Measurements from ENCODE around the gene CALN1. TPM values are rescaled to one million over a fixed set of nuclear protein-coding genes. Genes with fewer than 3 reads are reported as not detected.

CALN1 gene
- total and polyA plus RNA-seq, 2 experiments from 2014 or later: 7.6 to 14.5 TPM

- ATAC-seq (no peak), DNase-seq (ENCODE audit: low spot score) (no peak)
- Histone ChIP-seq H3K4me3 (no peak overlapping the region), H3F3A (replicated peaks; ENCODE audit: low read depth) (no peaks in the 10 kb centered on the region), H3K4me1 (ENCODE audit: insufficient read depth) (no peaks in the 10 kb centered on the region), H3K27ac (ENCODE audit: low read depth) (no peak overlapping the region), H4K20me1 (replicated peaks; ENCODE audit: insufficient read depth) (no peaks in the 10 kb centered on the region), H3K36me3 (ENCODE audit: insufficient read depth) (no peaks in the 10 kb centered on the region), H3K9me2 (ENCODE audit: insufficient read depth) (no peaks in the 10 kb centered on the region), H3K4me2 (no peak overlapping the region), H3K27me3 (ENCODE audit: insufficient read depth) (no peaks in the 10 kb centered on the region), H3K79me2 (replicated peaks; ENCODE audit: insufficient read depth) (no peaks in the 10 kb centered on the region), H2AFZ (no peak overlapping the region)
- H3K27me3 Mint-ChIP-seq (ENCODE audit: insufficient read depth, low read depth, poor library complexity): no peaks in the 10 kb centered on the region
- TF ChIP-seq REST (IDR thresholded peaks at IDR 0.05; ENCODE audit: unreplicated experiment) (no peak), ZNF114 (CRISPR knock-in tag; IDR thresholded peaks at IDR 0.05) (no peak), ETS1 (IDR thresholded peaks at IDR 0.05) (no peak), ZNF331 (CRISPR knock-in tag; IDR thresholded peaks at IDR 0.05; ENCODE audit: low read depth) (no peak), STAT1 (IDR thresholded peaks at IDR 0.05; ENCODE audit: unreplicated experiment) (no peak), POLR2AphosphoS5 (IDR thresholded peaks at IDR 0.05; ENCODE audit: low read depth) (no peak), CTCF (conservative IDR thresholded peaks at IDR 0.05; ENCODE audit: low read depth in 2 of 2) (no peak), ZNF462 (CRISPR knock-in tag; IDR thresholded peaks at IDR 0.05) (no peak), EZH2phosphoT487 (IDR thresholded peaks at IDR 0.05; ENCODE audit: unreplicated experiment) (no peak), NANOG (IDR thresholded peaks at IDR 0.05; ENCODE audit: borderline replicate concordance) (no peak), JUNB (IDR thresholded peaks at IDR 0.05; ENCODE audit: unreplicated experiment) (no peak), EZH2 (IDR thresholded peaks at IDR 0.05; ENCODE audit: low read depth, unreplicated experiment) (no peak), CREB1 (CRISPR knock-in tag; IDR thresholded peaks at IDR 0.05; ENCODE audit: low read depth) (no peak)
- peaks cover 7% of the 10 kb centered on the region; the same call in 2 of the 3 replicates for H3K9me3 Mint-ChIP-seq
- no peak overlapping the region for H3K4me3 Mint-ChIP-seq
- no peak overlapping the region for H3K27ac Mint-ChIP-seq
- no peaks in the 10 kb centered on the region for H3K4me1 Mint-ChIP-seq
- peaks cover 8% of the 10 kb centered on the region for H3K36me3 Mint-ChIP-seq (ENCODE audit: low read depth)
These were observed 435.5 kb downstream of the CALN1 start for GRCh38 chr7:71976645-71977044.

Measured in GM23338 (cell line).